Kasumi-1 (cell line): ENCODE results near the gene FHIT.

Experiments
- DNase-seq, 2 experiments: peaks; one replicate each; lab custom pipeline; 2025; lab: John Stamatoyannopoulos, UW

The FHIT gene

GRCh38 chr3:59710554-59710953 is 1540.7 kb downstream of the FHIT start:
- DNase-seq = no peak

- peak; percentile 92 to 93 for DNase-seq
Observed at GRCh38 chr3:59709702-59710553, 1541.3 kb downstream of the FHIT start.

- DNase-seq = no peak
Observed at GRCh38 chr3:59708202-59708601, 1543.0 kb downstream of the FHIT start.

- no peak for DNase-seq
Observed at GRCh38 chr3:59704292-59704691, 1547.0 kb downstream of the FHIT start.

- no peak for DNase-seq
Observed at GRCh38 chr3:59699648-59700320, 1551.5 kb downstream of the FHIT start.
